HG02973 (cell line): Measurements from ENCODE around the gene DPYSL4.
"Not testable (repeated sequence)": the region's sequence is repeated elsewhere in the genome, so short reads cannot be mapped to it uniquely, and the experiment has no call there.

ENCODE experiments used
- ATAC-seq: cut with Tn5 transposase; IDR thresholded peaks from one replicate; pipeline ENCODE4 v1.9.1; 2021; ENCODE audit warnings: moderate library complexity; ENCODE audit not compliant: unreplicated experiment

The DPYSL4 gene

GRCh38 chr10:132205650-132206376 is 19.1 kb downstream of the DPYSL4 start:
- no peak for ATAC-seq

- ATAC-seq: no peak
These were observed 19.6 kb downstream of the DPYSL4 start for GRCh38 chr10:132206377-132206745.

- ATAC-seq: no peak
These were observed 20.2 kb downstream of the DPYSL4 start for GRCh38 chr10:132206806-132207535.

GRCh38 chr10:132207536-132208461 is 21.1 kb downstream of the DPYSL4 start:
- no peak for ATAC-seq

GRCh38 chr10:132208462-132209050 is 21.8 kb downstream of the DPYSL4 start:
- no peak for ATAC-seq

GRCh38 chr10:132209130-132209529 is 22.4 kb downstream of the DPYSL4 start:
- ATAC-seq: no peak

GRCh38 chr10:132209978-132210530 is 23.3 kb downstream of the DPYSL4 start:
- ATAC-seq: no peak

- no peak for ATAC-seq
These were observed 24.0 kb downstream of the DPYSL4 start for GRCh38 chr10:132210766-132211165.

GRCh38 chr10:132211246-132211645 is 24.5 kb downstream of the DPYSL4 start:
- ATAC-seq: no peak

- no peak for ATAC-seq
These were observed 26.1 kb downstream of the DPYSL4 start for GRCh38 chr10:132212816-132213215.

GRCh38 chr10:132213917-132214316 is 27.2 kb downstream of the DPYSL4 start:
- ATAC-seq: no peak

- ATAC-seq: not testable (repeated sequence)
These were observed 29.7 kb downstream of the DPYSL4 start for GRCh38 chr10:132216441-132216840.

GRCh38 chr10:132219486-132219885 is 32.7 kb downstream of the DPYSL4 start:
- ATAC-seq: no peak

GRCh38 chr10:132220061-132220460 is 33.3 kb downstream of the DPYSL4 start:
- ATAC-seq: no peak

- ATAC-seq: not testable (repeated sequence)
These were observed 34.2 kb downstream of the DPYSL4 start for GRCh38 chr10:132220996-132221395.

GRCh38 chr10:132222726-132223125 is 36.0 kb downstream of the DPYSL4 start:
- ATAC-seq: no peak

GRCh38 chr10:132223156-132223590 is 36.4 kb downstream of the DPYSL4 start:
- ATAC-seq: peak; percentile 97

GRCh38 chr10:132223611-132224342 is 37.0 kb downstream of the DPYSL4 start:
- ATAC-seq: no peak

- no peak for ATAC-seq
These were observed 37.8 kb downstream of the DPYSL4 start for GRCh38 chr10:132224343-132225072.
